SU-DHL-6 (cell line): Measurements from ENCODE around the gene EIF4B.

Experiments
- H2AFZ ChIP-seq: fragments of 200-600 bp; sonication (generic); 2 replicates; pipeline ENCODE4 v1.6.1; 2014; ENCODE audit warnings: low read depth, mild to moderate bottlenecking, moderate library complexity, mixed read lengths, antibody characterized with exemption, low read length; ENCODE audit not compliant: severe bottlenecking
- H3F3A ChIP-seq: fragments of 200-600 bp; shearing (Covaris generic); 2 replicates; pipeline ENCODE4 v1.6.0; 2016; ENCODE audit warnings: antibody characterized with exemption, mild to moderate bottlenecking; ENCODE audit not compliant: insufficient read depth
- H3K27ac ChIP-seq: fragments of 200-600 bp; sonication (generic); 2 replicates; pipeline ENCODE4 v1.5.1; 2016; ENCODE audit warnings: low read depth, mild to moderate bottlenecking, low read length, moderate library complexity, mixed read lengths
- H3K27me3 ChIP-seq: fragments of 200-600 bp; sonication (generic), shearing (Covaris generic); 2 replicates; pipeline ENCODE4 v1.6.0; 2014; ENCODE audit warnings: mild to moderate bottlenecking, low read length
- H3K36me3 ChIP-seq: fragments of 200-600 bp; sonication (generic); 2 replicates; pipeline ENCODE4 v1.6.1; 2014; ENCODE audit warnings: mild to moderate bottlenecking, low read length, mixed read lengths
- H3K4me2 ChIP-seq: fragments of 300-600, 200-600 bp; shearing (Covaris generic), sonication (generic); 2 replicates; pipeline ENCODE4 v1.6.0; 2014; ENCODE audit warnings: low read length, low read depth, mild to moderate bottlenecking; ENCODE audit not compliant: poor library complexity, severe bottlenecking
- H3K4me3 ChIP-seq: fragments of 200-600 bp; sonication (generic); 2 replicates; pipeline ENCODE4 v1.5.1; 2014; ENCODE audit warnings: antibody characterized with exemption, low read length, mild to moderate bottlenecking, mixed read lengths; ENCODE audit not compliant: insufficient read depth, poor library complexity, severe bottlenecking
- H3K79me2 ChIP-seq: fragments of 200-600 bp; sonication (generic); 2 replicates; pipeline ENCODE4 v1.6.1; 2014; ENCODE audit warnings: mild to moderate bottlenecking, low read length, moderate library complexity; ENCODE audit not compliant: insufficient read depth
- H3K9ac ChIP-seq: fragments of 200-600 bp; sonication (generic); 2 replicates; pipeline ENCODE4 v1.7.0; 2014; ENCODE audit warnings: mild to moderate bottlenecking, low read length
- H3K9me2 ChIP-seq: fragments of 200-600 bp; sonication (generic); replicated peaks from 2 replicates; pipeline ENCODE4 v1.6.1; 2014; ENCODE audit warnings: low read length; ENCODE audit not compliant: insufficient read depth
- H3K9me3 ChIP-seq: fragments of 200-600 bp; sonication (generic); 2 replicates; pipeline ENCODE4 v1.6.1; 2014; ENCODE audit warnings: low read length, mixed read lengths; ENCODE audit not compliant: insufficient read depth
- H4K20me1 ChIP-seq: fragments of 200-600 bp; sonication (generic); 2 replicates; pipeline ENCODE4 v1.6.1; 2014; ENCODE audit warnings: low read depth, mild to moderate bottlenecking, antibody characterized with exemption, low read length, moderate library complexity, mixed read lengths
- EZH2phosphoT487 ChIP-seq: fragments of 200-600 bp; sonication (generic), shearing (Covaris generic); conservative IDR thresholded peaks from 2 replicates; pipeline ENCODE4 v1.6.1; 2018; ENCODE audit warnings: mild to moderate bottlenecking, antibody characterized with exemption, low read length, moderate library complexity, mixed read lengths
- TF ChIP-seq, protein P1 (sequence below): fragments of 200-600 bp; sonication (generic); IDR thresholded peaks from one replicate; pipeline ENCODE4 v1.5.1; 2017; ENCODE audit warnings: antibody characterized with exemption, mild to moderate bottlenecking, low read length, moderate library complexity; ENCODE audit not compliant: insufficient read depth, poor library complexity, severe bottlenecking

EIF4B gene

DNA sequence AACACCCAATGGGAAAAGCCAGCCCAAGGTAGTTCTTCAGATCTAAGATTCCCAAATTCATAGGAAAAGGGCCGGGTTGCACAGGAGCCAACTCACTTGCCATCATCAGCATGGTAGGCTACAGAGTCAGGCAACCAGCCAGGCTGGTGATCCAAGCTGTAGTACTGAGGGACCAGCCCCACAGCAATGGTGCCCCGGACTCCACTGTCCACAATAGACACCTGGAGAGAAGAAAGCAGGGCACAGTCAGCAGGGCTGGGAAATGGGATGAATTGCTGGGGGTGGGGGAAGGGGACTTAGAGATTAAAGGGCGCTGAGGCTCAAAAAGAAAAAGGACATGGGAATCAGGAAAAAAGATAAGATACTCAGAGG is 68.7 kb downstream of the EIF4B start:
- Histone ChIP-seq H3K27ac (no peak overlapping the region), H3K9me2 (no peaks in the 10 kb centered on the region), H3K4me2 (no peak overlapping the region), H3K9me3 (no peaks in the 10 kb centered on the region), H4K20me1 (no peaks in the 10 kb centered on the region), H3K27me3 (no peaks in the 10 kb centered on the region), H2AFZ (no peak overlapping the region), H3K9ac (no peak overlapping the region), H3K79me2 (peaks cover 7% of the 10 kb centered on the region), H3K36me3 (no peaks in the 10 kb centered on the region), H3K4me3 (no peak overlapping the region), H3F3A (no peaks in the 10 kb centered on the region)
- no peak for TF ChIP-seq EZH2phosphoT487
- TF ChIP-seq, protein P1, sequence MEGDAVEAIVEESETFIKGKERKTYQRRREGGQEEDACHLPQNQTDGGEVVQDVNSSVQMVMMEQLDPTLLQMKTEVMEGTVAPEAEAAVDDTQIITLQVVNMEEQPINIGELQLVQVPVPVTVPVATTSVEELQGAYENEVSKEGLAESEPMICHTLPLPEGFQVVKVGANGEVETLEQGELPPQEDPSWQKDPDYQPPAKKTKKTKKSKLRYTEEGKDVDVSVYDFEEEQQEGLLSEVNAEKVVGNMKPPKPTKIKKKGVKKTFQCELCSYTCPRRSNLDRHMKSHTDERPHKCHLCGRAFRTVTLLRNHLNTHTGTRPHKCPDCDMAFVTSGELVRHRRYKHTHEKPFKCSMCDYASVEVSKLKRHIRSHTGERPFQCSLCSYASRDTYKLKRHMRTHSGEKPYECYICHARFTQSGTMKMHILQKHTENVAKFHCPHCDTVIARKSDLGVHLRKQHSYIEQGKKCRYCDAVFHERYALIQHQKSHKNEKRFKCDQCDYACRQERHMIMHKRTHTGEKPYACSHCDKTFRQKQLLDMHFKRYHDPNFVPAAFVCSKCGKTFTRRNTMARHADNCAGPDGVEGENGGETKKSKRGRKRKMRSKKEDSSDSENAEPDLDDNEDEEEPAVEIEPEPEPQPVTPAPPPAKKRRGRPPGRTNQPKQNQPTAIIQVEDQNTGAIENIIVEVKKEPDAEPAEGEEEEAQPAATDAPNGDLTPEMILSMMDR: no peak

DNA sequence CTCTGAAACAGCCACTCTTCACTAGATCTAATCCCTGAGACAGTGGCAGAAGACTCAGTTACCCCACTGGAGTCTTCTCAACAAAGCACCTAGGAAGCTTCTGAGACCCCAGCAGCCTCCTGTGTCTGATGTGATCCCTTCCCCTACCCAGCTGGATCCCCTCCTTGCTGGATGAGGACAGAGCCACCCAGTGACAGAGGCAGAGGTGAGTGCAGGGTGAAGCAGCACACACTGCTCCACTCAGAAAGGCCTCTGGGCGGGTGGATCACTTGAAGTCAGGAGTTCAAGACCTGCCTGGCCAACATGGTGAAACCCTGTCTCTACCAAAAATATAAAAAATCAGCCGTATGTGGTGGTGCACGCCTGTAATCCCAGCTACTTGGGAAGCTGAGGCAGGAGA is 70.2 kb downstream of the EIF4B start:
- Histone ChIP-seq H3K4me3 (no peak overlapping the region), H3K27ac (no peak overlapping the region), H4K20me1 (no peaks in the 10 kb centered on the region), H3K27me3 (no peaks in the 10 kb centered on the region), H3K9me3 (no peaks in the 10 kb centered on the region), H3K9me2 (no peaks in the 10 kb centered on the region), H2AFZ (no peak overlapping the region), H3K9ac (no peak overlapping the region), H3F3A (no peaks in the 10 kb centered on the region), H3K79me2 (peaks cover 7% of the 10 kb centered on the region), H3K4me2 (no peak overlapping the region), H3K36me3 (no peaks in the 10 kb centered on the region)
- TF ChIP-seq, protein P1: no peak
- TF ChIP-seq EZH2phosphoT487: no peak

DNA sequence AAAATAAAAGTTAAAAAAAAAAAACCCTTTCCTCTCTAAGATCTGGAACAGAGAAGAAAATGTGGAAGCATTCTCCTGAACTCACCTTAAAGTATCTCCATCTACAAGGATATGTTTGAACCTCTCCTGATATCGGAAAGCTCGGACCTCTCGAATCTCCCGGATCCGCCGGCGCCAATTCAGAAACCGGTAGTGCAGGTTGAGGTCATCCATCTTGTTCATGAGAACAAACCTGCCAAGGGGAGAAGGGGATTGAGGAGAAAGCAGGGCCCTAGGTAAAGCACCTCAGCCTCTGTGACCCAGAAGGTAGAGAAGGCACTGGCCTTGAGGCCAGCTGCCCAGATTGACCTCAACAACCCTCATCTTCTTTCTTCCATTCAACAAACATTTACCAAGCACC is 70.8 kb downstream of the EIF4B start:
- no peaks in the 10 kb centered on the region for H3K9me3 ChIP-seq
- H3K4me2 ChIP-seq: no peak overlapping the region
- H3F3A ChIP-seq: no peaks in the 10 kb centered on the region
- H3K9ac ChIP-seq: no peak overlapping the region
- peaks cover 7% of the 10 kb centered on the region for H3K79me2 ChIP-seq
- H3K27me3 ChIP-seq: no peaks in the 10 kb centered on the region
- no peaks in the 10 kb centered on the region for H4K20me1 ChIP-seq
- no peak overlapping the region for H3K27ac ChIP-seq
- no peak overlapping the region for H2AFZ ChIP-seq
- TF ChIP-seq, protein P1: no peak
- no peak for TF ChIP-seq EZH2phosphoT487
- H3K9me2 ChIP-seq: no peaks in the 10 kb centered on the region
- H3K36me3 ChIP-seq: no peaks in the 10 kb centered on the region
- no peak overlapping the region for H3K4me3 ChIP-seq
